ENCODE results near the gene PDE4B. TPM values are rescaled to one million over a fixed set of nuclear protein-coding genes. Genes with fewer than 3 reads are reported as not detected.
"Not testable (repeated sequence)": the region's sequence is repeated elsewhere in the genome, so short reads cannot be mapped to it uniquely, and the experiment has no call there.

Gene PDE4B
- total and polyA plus RNA-seq, 12 donors, result 2.0 to 63.2 (median 15.3) TPM

DNA sequence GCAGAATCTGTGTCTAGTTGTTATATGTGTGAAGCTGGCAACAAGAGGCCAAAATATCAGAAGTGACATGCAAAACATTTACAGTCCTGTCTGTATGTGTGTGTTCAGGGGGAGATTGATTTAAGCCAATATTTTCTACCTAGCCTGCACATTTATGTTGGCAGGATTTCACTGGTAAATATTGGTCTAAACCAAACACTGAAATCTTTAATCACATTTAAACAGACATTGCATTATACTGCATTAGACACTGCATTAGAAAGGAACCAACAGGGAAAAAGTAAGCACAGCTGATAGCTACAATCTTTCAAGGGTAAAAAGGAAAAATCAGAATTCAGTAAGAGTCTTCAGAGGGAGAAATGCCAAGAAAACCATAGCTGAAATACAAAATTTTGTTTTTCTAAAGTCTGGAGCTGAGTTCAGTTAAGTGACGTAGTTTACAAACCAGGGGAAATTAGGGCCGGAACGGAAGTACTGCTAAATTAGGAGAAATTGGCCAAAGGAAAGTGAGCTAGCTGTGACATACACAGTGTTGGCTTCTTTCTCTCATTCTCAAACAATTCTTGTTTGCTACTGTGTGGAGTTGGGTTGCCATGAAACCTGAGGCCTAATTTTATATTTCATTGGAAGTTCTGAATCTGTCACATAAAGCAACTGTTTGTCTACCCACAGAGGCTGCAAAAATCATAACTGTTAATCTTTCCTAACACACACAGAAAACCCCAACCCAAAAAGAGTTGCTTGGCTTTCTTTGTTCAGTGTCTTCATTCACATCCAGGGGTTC is 524.0 kb downstream of the PDE4B start:
- no peaks in the 10 kb centered on the region for H3K27me3 ChIP-seq
- WGBS, 2 donors, result 35 to 49% methylated on average over 3 of the region's 3 CpGs
- peak overlapping the region in 8 of 10 donors; percentile 2 to 83 (median 74) for H3K27ac ChIP-seq
- no peaks in the 10 kb centered on the region for H3K36me3 ChIP-seq
- H3K4me1 ChIP-seq, result peaks cover 0 to 27% (median 9%) of the 10 kb centered on the region in 9 donors
- peak in 7 of 8 donors; percentile 89 to 96 (median 93) for ATAC-seq
- no peak overlapping the region for H3K4me3 ChIP-seq
- peak in 1 of 2 donors; percentile 57 for DNase-seq
- H3K9me3 ChIP-seq, result peaks cover 0 to 5% (median 0%) of the 10 kb centered on the region in 11 donors
- TF ChIP-seq, protein P1, sequence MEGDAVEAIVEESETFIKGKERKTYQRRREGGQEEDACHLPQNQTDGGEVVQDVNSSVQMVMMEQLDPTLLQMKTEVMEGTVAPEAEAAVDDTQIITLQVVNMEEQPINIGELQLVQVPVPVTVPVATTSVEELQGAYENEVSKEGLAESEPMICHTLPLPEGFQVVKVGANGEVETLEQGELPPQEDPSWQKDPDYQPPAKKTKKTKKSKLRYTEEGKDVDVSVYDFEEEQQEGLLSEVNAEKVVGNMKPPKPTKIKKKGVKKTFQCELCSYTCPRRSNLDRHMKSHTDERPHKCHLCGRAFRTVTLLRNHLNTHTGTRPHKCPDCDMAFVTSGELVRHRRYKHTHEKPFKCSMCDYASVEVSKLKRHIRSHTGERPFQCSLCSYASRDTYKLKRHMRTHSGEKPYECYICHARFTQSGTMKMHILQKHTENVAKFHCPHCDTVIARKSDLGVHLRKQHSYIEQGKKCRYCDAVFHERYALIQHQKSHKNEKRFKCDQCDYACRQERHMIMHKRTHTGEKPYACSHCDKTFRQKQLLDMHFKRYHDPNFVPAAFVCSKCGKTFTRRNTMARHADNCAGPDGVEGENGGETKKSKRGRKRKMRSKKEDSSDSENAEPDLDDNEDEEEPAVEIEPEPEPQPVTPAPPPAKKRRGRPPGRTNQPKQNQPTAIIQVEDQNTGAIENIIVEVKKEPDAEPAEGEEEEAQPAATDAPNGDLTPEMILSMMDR (IDR thresholded peaks at IDR 0.05), result no peak
- intact Hi-C loops (cut with DNase I), result no loop called here

- no peak for DNase-seq
- peak in 4 of 8 donors; percentile 9 to 42 (median 22) for ATAC-seq
- peak overlapping the region in 8 of 10 donors; percentile 2 to 83 (median 74) for H3K27ac ChIP-seq
- TF ChIP-seq, protein P1 (IDR thresholded peaks at IDR 0.05), result no peak
- WGBS, 2 donors, result 93 to 96% methylated on average over 1 of the region's 1 CpG
- no peaks in the 10 kb centered on the region for H3K27me3 ChIP-seq
- H3K36me3 ChIP-seq, result no peaks in the 10 kb centered on the region
- no peak overlapping the region for H3K4me3 ChIP-seq
- H3K9me3 ChIP-seq, result peaks cover 0 to 5% (median 0%) of the 10 kb centered on the region in 11 donors
- peaks cover 0 to 27% (median 9%) of the 10 kb centered on the region in 9 donors for H3K4me1 ChIP-seq
- intact Hi-C loops (cut with DNase I), result no loop called here
Measured at GRCh38 chr1:66317248-66317515, 524.5 kb downstream of the PDE4B start.

- DNase-seq, result no peak
- H3K27me3 ChIP-seq, result no peaks in the 10 kb centered on the region
- H3K27ac ChIP-seq, result no peak overlapping the region
- WGBS, 2 donors, result 44 to 49% methylated on average over 1 of the region's 1 CpG
- no peaks in the 10 kb centered on the region for H3K9me3 ChIP-seq
- peaks cover 0 to 21% (median 9%) of the 10 kb centered on the region in 9 donors for H3K4me1 ChIP-seq
- no peaks in the 10 kb centered on the region for H3K36me3 ChIP-seq
- TF ChIP-seq, protein P1 (IDR thresholded peaks at IDR 0.05), result no peak
- intact Hi-C loops (cut with DNase I), result no loop called here
- H3K4me3 ChIP-seq, result no peak overlapping the region
- no peak for ATAC-seq
Measured at GRCh38 chr1:66320231-66320630, 527.5 kb downstream of the PDE4B start.

DNA sequence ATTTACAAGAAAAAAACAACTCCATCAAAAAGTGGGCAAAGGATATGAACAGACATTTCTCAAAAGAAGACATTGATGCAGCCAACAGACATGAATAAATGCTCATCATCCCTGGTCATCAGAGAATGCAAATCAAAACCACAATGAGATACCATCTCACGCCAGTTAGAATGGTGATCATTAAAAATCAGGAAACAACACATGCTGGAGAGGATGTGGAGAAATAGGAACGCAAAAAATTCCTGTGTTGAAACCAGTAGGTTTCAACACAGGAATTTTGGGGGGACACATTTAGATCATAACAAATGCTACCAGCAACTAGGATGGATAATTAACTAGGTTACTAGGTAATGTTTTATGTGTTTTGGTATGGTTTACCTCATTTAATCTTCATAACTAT is 529.8 kb downstream of the PDE4B start:
- H3K27me3 ChIP-seq; H3K4me1 ChIP-seq; H3K27ac ChIP-seq; ATAC-seq; DNase-seq; H3K36me3 ChIP-seq; H3K4me3 ChIP-seq; intact Hi-C loops (cut with DNase I); H3K9me3 ChIP-seq: not testable (repeated sequence)
- WGBS, 2 donors, result 86 to 87% methylated on average over 2 of the region's 2 CpGs

DNA sequence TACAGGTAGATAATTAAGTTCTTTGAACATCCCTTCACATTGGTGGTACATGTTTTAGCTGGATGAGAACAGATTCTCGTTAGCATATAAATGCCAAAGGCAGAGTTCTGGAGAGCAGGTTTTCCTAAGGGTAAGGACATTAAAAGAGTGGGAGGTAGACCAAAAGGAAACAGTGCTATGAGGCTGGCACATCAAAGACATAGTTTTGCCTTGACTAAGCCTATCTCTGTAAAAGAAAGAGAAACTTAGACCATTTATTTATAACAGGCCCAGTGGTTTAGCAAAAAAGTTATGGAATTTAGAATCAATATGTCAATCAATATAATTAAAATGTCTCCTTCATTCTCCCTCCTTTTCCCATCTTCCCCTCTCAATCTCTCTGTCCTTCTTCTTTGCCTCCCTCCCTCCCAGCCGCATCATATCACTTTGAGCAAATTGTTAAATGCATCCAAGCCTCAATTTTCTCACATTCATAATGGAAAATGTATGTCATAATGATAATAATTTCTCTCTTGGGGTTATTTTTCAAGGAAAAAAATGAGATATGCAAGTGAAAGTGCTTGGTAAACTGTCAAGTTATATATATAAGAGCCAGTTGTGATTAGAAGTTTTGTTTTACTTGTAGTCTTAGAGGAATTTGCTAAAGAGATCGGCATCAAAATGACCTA is 531.4 kb downstream of the PDE4B start:
- Histone ChIP-seq H3K36me3 (no peaks in the 10 kb centered on the region), H3K4me1 (peaks cover 0 to 25% (median 0%) of the 10 kb centered on the region in 9 donors), H3K27me3 (no peaks in the 10 kb centered on the region), H3K27ac (no peak overlapping the region), H3K9me3 (no peaks in the 10 kb centered on the region), H3K4me3 (no peak overlapping the region)
- 80 to 82% methylated on average over 3 of the region's 3 CpGs for WGBS, 2 donors
- TF ChIP-seq, protein P1 (IDR thresholded peaks at IDR 0.05), result no peak
- intact Hi-C loops (cut with DNase I), result no loop called here
- DNase-seq (no peak), ATAC-seq (no peak)
